ENCODE data around the gene SNX33.

Gene SNX33

DNA sequence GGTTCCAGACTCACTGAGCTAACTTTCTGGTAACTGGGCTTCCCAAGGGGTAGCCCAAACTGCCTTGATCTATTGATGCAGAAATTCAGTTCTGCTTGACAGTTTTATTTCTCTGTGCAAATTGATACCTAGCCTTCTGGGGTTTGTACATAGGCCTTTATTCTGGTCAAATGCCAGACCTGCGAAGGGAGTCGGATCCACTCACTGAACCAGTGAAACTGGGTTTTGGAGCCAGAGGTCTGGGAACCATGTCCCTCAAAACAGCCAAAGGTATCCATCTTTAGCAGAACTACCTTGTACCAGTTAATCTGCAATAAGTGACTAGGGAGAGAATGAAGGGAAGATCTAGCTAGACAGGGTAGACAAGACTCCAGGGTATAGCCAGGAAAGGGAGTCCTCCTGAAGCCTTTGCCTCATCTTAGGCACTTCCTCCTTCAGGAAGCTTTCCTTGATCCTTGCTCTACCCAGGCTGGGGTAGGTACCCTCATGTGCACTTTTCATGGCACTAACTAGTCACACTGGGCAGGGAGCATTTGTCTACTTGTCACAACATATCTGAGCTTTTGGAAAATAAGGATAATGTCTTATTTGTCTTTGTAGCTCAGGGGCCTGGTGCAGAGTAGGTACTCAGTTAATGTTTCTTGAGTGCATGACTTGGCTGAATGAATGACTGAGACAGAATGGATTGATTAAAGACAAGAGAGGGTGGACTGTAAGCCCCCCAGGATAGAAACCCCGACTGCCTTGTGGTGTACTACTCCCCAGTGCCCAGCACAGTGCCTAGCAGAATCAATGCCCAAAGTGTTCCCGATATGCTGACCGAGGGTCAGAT lies 1.4 kb upstream of the SNX33 start:
- TF ChIP-seq NFIC (IDR thresholded peaks at IDR 0.05) (no peak), TEAD4 (IDR thresholded peaks at IDR 0.05) (no peak), FOXM1 (IDR thresholded peaks at IDR 0.05; ENCODE audit: borderline replicate concordance, low read depth) (no peak), RAD21 (IDR thresholded peaks at IDR 0.05; ENCODE audit: low read depth) (no peak), EGR1 (IDR thresholded peaks at IDR 0.05) (no peak), TCF12 (IDR thresholded peaks at IDR 0.05; ENCODE audit: low read depth) (no peak), CEBPB (IDR thresholded peaks at IDR 0.05) (no peak)
- TF ChIP-seq, protein P1, sequence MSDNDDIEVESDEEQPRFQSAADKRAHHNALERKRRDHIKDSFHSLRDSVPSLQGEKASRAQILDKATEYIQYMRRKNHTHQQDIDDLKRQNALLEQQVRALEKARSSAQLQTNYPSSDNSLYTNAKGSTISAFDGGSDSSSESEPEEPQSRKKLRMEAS (IDR thresholded peaks at IDR 0.05) = no peak

DNA sequence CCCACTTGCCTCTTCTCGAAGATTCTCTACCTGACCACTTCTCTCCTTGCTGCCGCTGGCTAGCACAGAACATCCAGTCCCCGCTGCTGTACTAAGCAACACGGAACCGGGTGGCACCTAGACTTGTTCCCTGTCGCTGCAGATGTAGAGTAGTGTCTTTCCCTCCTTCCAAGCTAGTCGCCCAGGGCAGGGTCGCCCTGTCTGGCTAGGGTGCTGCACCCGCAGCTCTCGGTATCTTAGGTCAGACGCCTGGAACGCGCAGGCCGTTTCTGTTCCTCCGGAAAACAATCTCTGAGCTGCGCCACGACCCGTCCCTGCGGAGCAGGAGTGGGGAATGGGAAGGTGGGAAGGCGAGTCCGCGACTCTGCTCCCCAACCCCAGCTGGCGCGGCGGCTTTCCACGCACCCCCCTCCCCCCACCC lies 758 bp upstream of the SNX33 start:
- no peak for TF ChIP-seq RAD21 (IDR thresholded peaks at IDR 0.05; ENCODE audit: low read depth)
- no peak for TF ChIP-seq YY1 (IDR thresholded peaks at IDR 0.05; ENCODE audit: low read depth)
- TF ChIP-seq ZBTB7A (IDR thresholded peaks at IDR 0.05; ENCODE audit: low read depth) = no peak
- TF ChIP-seq TCF12 (IDR thresholded peaks at IDR 0.05; ENCODE audit: low read depth) = no peak
- no peak for TF ChIP-seq TAF1 (IDR thresholded peaks at IDR 0.05; ENCODE audit: low read depth)
- TF ChIP-seq EGR1 (IDR thresholded peaks at IDR 0.05) = no peak
- no peak for TF ChIP-seq FOXM1 (IDR thresholded peaks at IDR 0.05; ENCODE audit: borderline replicate concordance, low read depth)
- TF ChIP-seq CREB1 (IDR thresholded peaks at IDR 0.05; ENCODE audit: low read depth) = no peak
- TF ChIP-seq EP300 (IDR thresholded peaks at IDR 0.05; ENCODE audit: borderline replicate concordance) = no peak
- TF ChIP-seq, protein P2, sequence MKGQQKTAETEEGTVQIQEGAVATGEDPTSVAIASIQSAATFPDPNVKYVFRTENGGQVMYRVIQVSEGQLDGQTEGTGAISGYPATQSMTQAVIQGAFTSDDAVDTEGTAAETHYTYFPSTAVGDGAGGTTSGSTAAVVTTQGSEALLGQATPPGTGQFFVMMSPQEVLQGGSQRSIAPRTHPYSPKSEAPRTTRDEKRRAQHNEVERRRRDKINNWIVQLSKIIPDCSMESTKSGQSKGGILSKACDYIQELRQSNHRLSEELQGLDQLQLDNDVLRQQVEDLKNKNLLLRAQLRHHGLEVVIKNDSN (IDR thresholded peaks at IDR 0.05) = no peak
- TF ChIP-seq, protein P3, sequence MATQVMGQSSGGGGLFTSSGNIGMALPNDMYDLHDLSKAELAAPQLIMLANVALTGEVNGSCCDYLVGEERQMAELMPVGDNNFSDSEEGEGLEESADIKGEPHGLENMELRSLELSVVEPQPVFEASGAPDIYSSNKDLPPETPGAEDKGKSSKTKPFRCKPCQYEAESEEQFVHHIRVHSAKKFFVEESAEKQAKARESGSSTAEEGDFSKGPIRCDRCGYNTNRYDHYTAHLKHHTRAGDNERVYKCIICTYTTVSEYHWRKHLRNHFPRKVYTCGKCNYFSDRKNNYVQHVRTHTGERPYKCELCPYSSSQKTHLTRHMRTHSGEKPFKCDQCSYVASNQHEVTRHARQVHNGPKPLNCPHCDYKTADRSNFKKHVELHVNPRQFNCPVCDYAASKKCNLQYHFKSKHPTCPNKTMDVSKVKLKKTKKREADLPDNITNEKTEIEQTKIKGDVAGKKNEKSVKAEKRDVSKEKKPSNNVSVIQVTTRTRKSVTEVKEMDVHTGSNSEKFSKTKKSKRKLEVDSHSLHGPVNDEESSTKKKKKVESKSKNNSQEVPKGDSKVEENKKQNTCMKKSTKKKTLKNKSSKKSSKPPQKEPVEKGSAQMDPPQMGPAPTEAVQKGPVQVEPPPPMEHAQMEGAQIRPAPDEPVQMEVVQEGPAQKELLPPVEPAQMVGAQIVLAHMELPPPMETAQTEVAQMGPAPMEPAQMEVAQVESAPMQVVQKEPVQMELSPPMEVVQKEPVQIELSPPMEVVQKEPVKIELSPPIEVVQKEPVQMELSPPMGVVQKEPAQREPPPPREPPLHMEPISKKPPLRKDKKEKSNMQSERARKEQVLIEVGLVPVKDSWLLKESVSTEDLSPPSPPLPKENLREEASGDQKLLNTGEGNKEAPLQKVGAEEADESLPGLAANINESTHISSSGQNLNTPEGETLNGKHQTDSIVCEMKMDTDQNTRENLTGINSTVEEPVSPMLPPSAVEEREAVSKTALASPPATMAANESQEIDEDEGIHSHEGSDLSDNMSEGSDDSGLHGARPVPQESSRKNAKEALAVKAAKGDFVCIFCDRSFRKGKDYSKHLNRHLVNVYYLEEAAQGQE (IDR thresholded peaks at IDR 0.05; ENCODE audit: low read depth) = no peak
- TF ChIP-seq NFIC (IDR thresholded peaks at IDR 0.05) = no peak
- TF ChIP-seq TEAD4 (IDR thresholded peaks at IDR 0.05) = no peak
- TF ChIP-seq, protein P1 (IDR thresholded peaks at IDR 0.05) = no peak
- TF ChIP-seq CEBPB (IDR thresholded peaks at IDR 0.05) = no peak

DNA sequence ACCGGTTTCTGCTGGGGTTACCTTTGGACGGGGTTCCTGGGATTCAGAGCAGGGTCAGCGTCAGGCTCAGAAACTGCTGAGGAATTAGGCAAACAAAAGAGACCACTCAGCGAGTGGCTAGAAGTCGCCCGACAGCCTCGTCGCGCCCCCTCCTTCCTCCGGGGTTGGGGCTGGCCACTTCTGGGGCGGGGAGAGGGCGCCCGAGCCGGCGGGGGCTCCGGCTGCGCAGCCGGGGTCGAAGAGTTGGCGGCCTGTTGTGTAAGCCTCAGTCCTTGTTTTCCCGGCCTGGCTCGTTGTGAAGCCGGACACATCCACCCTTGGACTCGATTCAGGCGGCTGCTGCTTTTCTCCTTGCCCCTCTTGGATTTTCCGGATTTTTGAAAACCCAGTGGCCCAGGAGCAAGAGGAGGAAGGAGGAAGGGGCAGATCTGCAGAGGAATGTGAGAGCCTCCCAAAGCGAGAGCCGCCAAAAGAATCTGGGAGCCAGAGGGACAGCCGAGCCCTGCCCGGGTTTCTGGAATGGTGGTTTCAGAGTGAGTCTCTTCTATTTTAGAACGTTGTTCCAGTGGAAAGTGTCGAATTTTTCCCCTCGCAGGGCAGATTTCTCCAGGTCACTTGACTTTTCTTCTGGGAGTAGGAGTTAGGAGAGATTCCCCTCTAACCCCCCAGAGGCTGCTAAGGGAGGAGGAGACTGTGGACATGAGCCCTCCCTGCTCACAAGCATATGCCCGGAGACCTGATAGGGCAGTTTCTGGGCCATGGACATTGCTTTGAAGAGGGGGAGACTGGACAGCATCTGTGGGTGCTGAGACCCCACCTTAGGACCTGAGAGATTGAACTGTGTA lies 666 bp downstream of the SNX33 start:
- TF ChIP-seq FOXM1 (IDR thresholded peaks at IDR 0.05; ENCODE audit: borderline replicate concordance, low read depth) = no peak
- TF ChIP-seq CREB1 (IDR thresholded peaks at IDR 0.05; ENCODE audit: low read depth) = no peak
- TF ChIP-seq EGR1 (IDR thresholded peaks at IDR 0.05) = no peak
- TF ChIP-seq, protein P3 (IDR thresholded peaks at IDR 0.05; ENCODE audit: low read depth) = no peak
- TF ChIP-seq ZBTB7A (IDR thresholded peaks at IDR 0.05; ENCODE audit: low read depth) = no peak; the same call in 1 of the 2 replicates
- no peak for TF ChIP-seq YY1 (IDR thresholded peaks at IDR 0.05; ENCODE audit: low read depth)
- no peak for TF ChIP-seq TCF12 (IDR thresholded peaks at IDR 0.05; ENCODE audit: low read depth)

DNA sequence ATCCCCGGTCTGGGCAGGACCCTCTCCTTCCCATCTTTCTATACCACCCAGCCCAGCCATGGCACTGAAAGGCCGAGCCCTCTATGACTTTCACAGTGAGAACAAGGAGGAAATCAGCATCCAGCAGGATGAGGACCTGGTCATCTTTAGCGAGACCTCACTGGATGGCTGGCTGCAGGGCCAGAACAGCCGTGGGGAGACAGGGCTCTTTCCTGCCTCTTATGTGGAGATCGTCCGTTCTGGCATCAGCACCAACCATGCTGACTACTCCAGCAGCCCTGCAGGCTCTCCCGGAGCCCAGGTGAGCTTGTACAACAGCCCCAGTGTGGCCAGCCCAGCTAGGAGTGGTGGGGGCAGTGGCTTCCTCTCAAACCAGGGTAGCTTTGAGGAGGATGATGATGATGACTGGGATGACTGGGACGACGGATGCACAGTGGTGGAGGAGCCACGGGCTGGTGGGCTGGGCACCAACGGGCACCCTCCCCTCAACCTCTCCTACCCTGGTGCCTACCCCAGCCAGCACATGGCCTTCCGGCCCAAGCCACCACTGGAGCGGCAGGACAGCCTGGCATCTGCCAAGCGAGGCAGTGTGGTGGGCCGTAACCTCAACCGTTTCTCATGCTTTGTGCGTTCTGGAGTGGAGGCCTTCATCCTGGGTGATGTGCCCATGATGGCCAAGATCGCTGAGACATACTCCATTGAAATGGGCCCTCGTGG lies 1.5 kb downstream of the SNX33 start:
- TF ChIP-seq CREB1 (IDR thresholded peaks at IDR 0.05; ENCODE audit: low read depth) (no peak), EGR1 (IDR thresholded peaks at IDR 0.05) (no peak), RAD21 (IDR thresholded peaks at IDR 0.05; ENCODE audit: low read depth) (no peak), YY1 (IDR thresholded peaks at IDR 0.05; ENCODE audit: low read depth) (no peak), ZBTB7A (IDR thresholded peaks at IDR 0.05; ENCODE audit: low read depth) (no peak), NFIC (IDR thresholded peaks at IDR 0.05) (no peak), EP300 (IDR thresholded peaks at IDR 0.05; ENCODE audit: borderline replicate concordance) (no peak), TAF1 (IDR thresholded peaks at IDR 0.05; ENCODE audit: low read depth) (no peak), TCF12 (IDR thresholded peaks at IDR 0.05; ENCODE audit: low read depth) (no peak)
- TF ChIP-seq, protein P1 (IDR thresholded peaks at IDR 0.05) = no peak

DNA sequence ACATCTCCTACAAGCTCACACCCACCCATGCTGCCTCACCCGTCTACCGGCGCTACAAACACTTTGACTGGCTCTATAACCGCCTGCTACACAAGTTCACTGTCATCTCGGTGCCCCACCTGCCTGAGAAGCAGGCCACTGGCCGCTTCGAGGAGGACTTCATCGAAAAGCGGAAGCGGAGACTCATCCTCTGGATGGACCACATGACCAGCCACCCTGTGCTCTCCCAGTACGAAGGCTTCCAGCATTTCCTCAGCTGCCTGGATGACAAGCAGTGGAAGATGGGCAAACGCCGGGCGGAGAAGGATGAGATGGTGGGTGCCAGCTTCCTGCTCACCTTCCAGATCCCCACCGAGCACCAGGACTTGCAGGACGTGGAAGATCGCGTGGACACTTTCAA lies 2.1 kb downstream of the SNX33 start:
- TF ChIP-seq TAF1 (IDR thresholded peaks at IDR 0.05; ENCODE audit: low read depth) = no peak
- TF ChIP-seq, protein P1 (IDR thresholded peaks at IDR 0.05) = no peak
- no peak for TF ChIP-seq YY1 (IDR thresholded peaks at IDR 0.05; ENCODE audit: low read depth)
- TF ChIP-seq CEBPB (IDR thresholded peaks at IDR 0.05) = no peak
- no peak for TF ChIP-seq NFIC (IDR thresholded peaks at IDR 0.05)
- TF ChIP-seq, protein P2 (IDR thresholded peaks at IDR 0.05) = no peak
- TF ChIP-seq TCF12 (IDR thresholded peaks at IDR 0.05; ENCODE audit: low read depth) = no peak
- no peak for TF ChIP-seq TEAD4 (IDR thresholded peaks at IDR 0.05)
- no peak for TF ChIP-seq RAD21 (IDR thresholded peaks at IDR 0.05; ENCODE audit: low read depth)
- TF ChIP-seq CREB1 (IDR thresholded peaks at IDR 0.05; ENCODE audit: low read depth) = no peak
- TF ChIP-seq FOXM1 (IDR thresholded peaks at IDR 0.05; ENCODE audit: borderline replicate concordance, low read depth) = no peak

Measured in Ishikawa (cell line).